ENCODE data around the gene DEFB114. TPM values are rescaled to one million over a fixed set of nuclear protein-coding genes. Genes with fewer than 3 reads are reported as not detected.
A peak's percentile ranks its signal among the peaks of the same experiment; 100 is the strongest.
"Not testable (repeated sequence)": the region's sequence is repeated elsewhere in the genome, so short reads cannot be mapped to it uniquely, and the experiment has no call there.

Gene DEFB114
- total and polyA plus RNA-seq, 2 of the 13 experiments (the other 11 are each of a cell fraction or from before 2014, with no cell fraction given), result not detected

GRCh38 chr6:49946835-49947234 is 17.1 kb downstream of the DEFB114 start:
- BruUV-seq (replicated peaks), result no TSS peak
- 4% methylated on average over 2 of the region's 2 CpGs for WGBS (ENCODE audit: low lambda C conversion rate)
- H3K4me2 ChIP-seq (ENCODE audit: low read depth, low read length), result no peak overlapping the region
- no peaks in the 10 kb centered on the region for H3K9me3 ChIP-seq (ENCODE audit: low read length)
- intact Hi-C loops (cut with micrococcal nuclease; ENCODE audit: unreplicated experiment) (no loop called here), in situ Hi-C loops (cut with HindIII; ENCODE audit: extremely low pct_ligation_motif_present, low pct_unique_long_range_greater_than_20kb) (no loop called here)
- ChIA-PET CTCF (ENCODE audit: low intra/inter-chr PET ratio, low total read pairs) (no interaction called here), POLR2A (no interaction called here)
- ATAC-seq, result no peak
- H3K27ac ChIP-seq (ENCODE audit: extremely low read length, insufficient read depth, low read length), result no peak overlapping the region
- DNase-seq (ENCODE audit: low spot score), result no peak
- H3K4me3 ChIP-seq (replicated peaks in 1 of 3; ENCODE audit: insufficient read depth in 1 of 3, low read depth in 2 of 3, low read length in 3 of 3), result no peak overlapping the region
- FAIRE-seq, result no peak
- H3K36me3 ChIP-seq (replicated peaks in 1 of 2; ENCODE audit: control insufficient read depth in 1 of 2, insufficient read depth in 2 of 2, low read length in 2 of 2), result no peaks in the 10 kb centered on the region
- H3K9ac ChIP-seq (ENCODE audit: insufficient read depth, low read depth, low read length), result no peak overlapping the region
- H3K27me3 ChIP-seq (ENCODE audit: control insufficient read depth in 1 of 2, insufficient read depth in 2 of 2, low read length in 2 of 2), result no peaks in the 10 kb centered on the region
- H4K20me1 ChIP-seq (ENCODE audit: insufficient read depth, low read length), result no peaks in the 10 kb centered on the region
- no peak for TF ChIP-seq PRPF4 (IDR thresholded peaks at IDR 0.05; ENCODE audit: low read depth, low read length, poor library complexity, severe bottlenecking)
- peak; percentile 56 for TF ChIP-seq ATF7 (IDR thresholded peaks at IDR 0.05)
- TF ChIP-seq ATF7 (CRISPR knock-in tag; IDR thresholded peaks at IDR 0.05), result no peak
- peak; percentile 72; the same call in 1 of the 2 replicates for TF ChIP-seq CEBPB (IDR thresholded peaks at IDR 0.05; ENCODE audit: borderline replicate concordance, low read depth, low read length)
- H3K4me1 ChIP-seq (ENCODE audit: insufficient read depth, low read length), result no peaks in the 10 kb centered on the region
- no peak overlapping the region for H2AFZ ChIP-seq (ENCODE audit: low read length)
- no peaks in the 10 kb centered on the region for H3K79me2 ChIP-seq (ENCODE audit: insufficient read depth, low read length)

- H3K4me3 ChIP-seq (replicated peaks in 1 of 3; ENCODE audit: insufficient read depth in 1 of 3, low read depth in 2 of 3, low read length in 3 of 3); CTCF ChIA-PET (ENCODE audit: low intra/inter-chr PET ratio, low total read pairs); H3K36me3 ChIP-seq (replicated peaks in 1 of 2; ENCODE audit: control insufficient read depth in 1 of 2, insufficient read depth in 2 of 2, low read length in 2 of 2); H3K9me3 ChIP-seq (ENCODE audit: low read length); BruUV-seq (replicated peaks); intact Hi-C loops (cut with micrococcal nuclease; ENCODE audit: unreplicated experiment); H4K20me1 ChIP-seq (ENCODE audit: insufficient read depth, low read length); H3K27me3 ChIP-seq (ENCODE audit: control insufficient read depth in 1 of 2, insufficient read depth in 2 of 2, low read length in 2 of 2); in situ Hi-C loops (cut with HindIII; ENCODE audit: extremely low pct_ligation_motif_present, low pct_unique_long_range_greater_than_20kb); POLR2A ChIA-PET; H3K4me2 ChIP-seq (ENCODE audit: low read depth, low read length); H3K4me1 ChIP-seq (ENCODE audit: insufficient read depth, low read length); H3K9ac ChIP-seq (ENCODE audit: insufficient read depth, low read depth, low read length); ATAC-seq; DNase-seq (ENCODE audit: low spot score); H3K27ac ChIP-seq (ENCODE audit: extremely low read length, insufficient read depth, low read length); H3K79me2 ChIP-seq (ENCODE audit: insufficient read depth, low read length); H2AFZ ChIP-seq (ENCODE audit: low read length); FAIRE-seq: not testable (repeated sequence)
- WGBS (ENCODE audit: low lambda C conversion rate), result 12% methylated on average over 3 of the region's 3 CpGs
Observed at GRCh38 chr6:49944068-49944467, 19.9 kb downstream of the DEFB114 start.
